ENCODE results near the gene NEK1. TPM values are rescaled to one million over a fixed set of nuclear protein-coding genes. Genes with fewer than 3 reads are reported as not detected.
"Not testable (repeated sequence)": the region's sequence is repeated elsewhere in the genome, so short reads cannot be mapped to it uniquely, and the experiment has no call there.

NEK1 gene
- total RNA-seq, 2 experiments from 2014 or later: 15.4 to 16.9 TPM

- POLR2A ChIA-PET: no interaction called here
- DNase-seq: no peak
- peaks cover 3% of the 10 kb centered on the region for H3K4me1 Mint-ChIP-seq
- no peak overlapping the region for H3K4me3 Mint-ChIP-seq
- H3K9me3 Mint-ChIP-seq: no peaks in the 10 kb centered on the region
- H3K36me3 Mint-ChIP-seq: peaks cover 19% of the 10 kb centered on the region
- ATAC-seq (ENCODE audit: low read depth): no peak
- no peaks in the 10 kb centered on the region for H3K27me3 Mint-ChIP-seq
- H3K27ac Mint-ChIP-seq: no peak overlapping the region
Observed at GRCh38 chr4:169649545-169650226, 37.3 kb upstream of the NEK1 start.

GRCh38 chr4:169645627-169646026 lies 33.2 kb upstream of the NEK1 start:
- Mint-ChIP-seq H3K27me3 (no peaks in the 10 kb centered on the region), H3K27ac (no peak overlapping the region), H3K36me3 (peaks cover 18% of the 10 kb centered on the region), H3K4me1 (peaks cover 1% of the 10 kb centered on the region), H3K9me3 (no peaks in the 10 kb centered on the region), H3K4me3 (no peak overlapping the region)
- POLR2A ChIA-PET: no interaction called here
- no peak for DNase-seq
- no peak for ATAC-seq (ENCODE audit: low read depth)

- DNase-seq (no peak), ATAC-seq (ENCODE audit: low read depth) (no peak)
- Mint-ChIP-seq H3K27ac (no peak overlapping the region), H3K27me3 (no peaks in the 10 kb centered on the region), H3K4me3 (no peak overlapping the region), H3K9me3 (no peaks in the 10 kb centered on the region), H3K36me3 (peaks cover 20% of the 10 kb centered on the region), H3K4me1 (peaks cover 4% of the 10 kb centered on the region)
- POLR2A ChIA-PET: no interaction called here
Observed at GRCh38 chr4:169644802-169645201, 32.4 kb upstream of the NEK1 start.

- no peak for DNase-seq
Observed at GRCh38 chr4:169640261-169640870, 28.0 kb upstream of the NEK1 start.

GRCh38 chr4:169634975-169635374 lies 22.6 kb upstream of the NEK1 start:
- H3K27ac Mint-ChIP-seq: no peak overlapping the region
- peaks cover 38% of the 10 kb centered on the region for H3K36me3 Mint-ChIP-seq
- POLR2A ChIA-PET: no interaction called here

More at GRCh38 chr4:169640261-169640870, 28.0 kb upstream of the NEK1 start:
- Mint-ChIP-seq H3K4me3 (no peak overlapping the region), H3K27ac (no peak overlapping the region), H3K27me3 (no peaks in the 10 kb centered on the region), H3K9me3 (no peaks in the 10 kb centered on the region), H3K4me1 (peaks cover 5% of the 10 kb centered on the region), H3K36me3 (peaks cover 37% of the 10 kb centered on the region)
- POLR2A ChIA-PET: no interaction called here
- ATAC-seq (ENCODE audit: low read depth): no peak

GRCh38 chr4:169632896-169633295 lies 20.5 kb upstream of the NEK1 start:
- POLR2A ChIA-PET: no interaction called here
- peaks cover 28% of the 10 kb centered on the region for H3K36me3 Mint-ChIP-seq
- DNase-seq (no peak), ATAC-seq (ENCODE audit: low read depth) (no peak)
- H3K27ac Mint-ChIP-seq: no peak overlapping the region
- H3K27me3 Mint-ChIP-seq: no peaks in the 10 kb centered on the region
- peaks cover 12% of the 10 kb centered on the region for H3K4me1 Mint-ChIP-seq
- no peak overlapping the region for H3K4me3 Mint-ChIP-seq
- no peaks in the 10 kb centered on the region for H3K9me3 Mint-ChIP-seq

More at GRCh38 chr4:169634975-169635374, 22.6 kb upstream of the NEK1 start:
- no peaks in the 10 kb centered on the region for H3K27me3 Mint-ChIP-seq
- DNase-seq (no peak), ATAC-seq (ENCODE audit: low read depth) (no peak)
- peaks cover 9% of the 10 kb centered on the region for H3K4me1 Mint-ChIP-seq
- H3K9me3 Mint-ChIP-seq: no peaks in the 10 kb centered on the region
- no peak overlapping the region for H3K4me3 Mint-ChIP-seq

GRCh38 chr4:169630069-169630468 lies 17.7 kb upstream of the NEK1 start:
- Mint-ChIP-seq H3K4me3 (no peak overlapping the region), H3K27ac (no peak overlapping the region), H3K36me3 (peaks cover 14% of the 10 kb centered on the region), H3K4me1 (peaks cover 13% of the 10 kb centered on the region), H3K9me3 (no peaks in the 10 kb centered on the region), H3K27me3 (no peaks in the 10 kb centered on the region)
- POLR2A ChIA-PET: interaction anchor here (0.6 to 0.7 kb wide), 2 partner anchors 10 to 33 kb away, joined by 3 read pairs; partner anchors contain the start of gene CLCN3
- DNase-seq (no peak), ATAC-seq (ENCODE audit: low read depth) (no peak)

GRCh38 chr4:169628579-169628978 lies 16.2 kb upstream of the NEK1 start:
- Mint-ChIP-seq H3K27me3 (no peaks in the 10 kb centered on the region), H3K4me3 (no peak overlapping the region), H3K4me1 (peaks cover 17% of the 10 kb centered on the region), H3K9me3 (no peaks in the 10 kb centered on the region), H3K27ac (no peak overlapping the region), H3K36me3 (peaks cover 15% of the 10 kb centered on the region)
- no peak for ATAC-seq (ENCODE audit: low read depth)
- POLR2A ChIA-PET: no interaction called here
- DNase-seq: no peak

GRCh38 chr4:169627307-169627706 lies 14.9 kb upstream of the NEK1 start:
- H3K4me1 Mint-ChIP-seq: peaks cover 20% of the 10 kb centered on the region
- no peaks in the 10 kb centered on the region for H3K9me3 Mint-ChIP-seq
- POLR2A ChIA-PET: no interaction called here
- DNase-seq: no peak
- no peaks in the 10 kb centered on the region for H3K27me3 Mint-ChIP-seq
- H3K4me3 Mint-ChIP-seq: no peak overlapping the region
- no peak overlapping the region for H3K27ac Mint-ChIP-seq
- no peak for ATAC-seq (ENCODE audit: low read depth)
- H3K36me3 Mint-ChIP-seq: peaks cover 17% of the 10 kb centered on the region

GRCh38 chr4:169626331-169627282 lies 14.2 kb upstream of the NEK1 start:
- no peaks in the 10 kb centered on the region for H3K27me3 Mint-ChIP-seq
- no peak overlapping the region for H3K27ac Mint-ChIP-seq
- H3K4me3 Mint-ChIP-seq: no peak overlapping the region
- ATAC-seq (ENCODE audit: low read depth): no peak
- POLR2A ChIA-PET: no interaction called here
- no peak for DNase-seq
- no peaks in the 10 kb centered on the region for H3K9me3 Mint-ChIP-seq
- H3K4me1 Mint-ChIP-seq: peaks cover 23% of the 10 kb centered on the region
- H3K36me3 Mint-ChIP-seq: peaks cover 12% of the 10 kb centered on the region

- no peaks in the 10 kb centered on the region for H3K9me3 Mint-ChIP-seq
- POLR2A ChIA-PET: no interaction called here
Observed at GRCh38 chr4:169625886-169626285, 13.5 kb upstream of the NEK1 start.

GRCh38 chr4:169624012-169624411 lies 11.6 kb upstream of the NEK1 start:
- POLR2A ChIA-PET; DNase-seq; H3K4me3 Mint-ChIP-seq; ATAC-seq (ENCODE audit: low read depth); H3K9me3 Mint-ChIP-seq; H3K36me3 Mint-ChIP-seq; H3K27me3 Mint-ChIP-seq; H3K27ac Mint-ChIP-seq: not testable (repeated sequence)
- H3K4me1 Mint-ChIP-seq: peaks cover 30% of the 10 kb centered on the region

More at GRCh38 chr4:169625886-169626285, 13.5 kb upstream of the NEK1 start:
- DNase-seq (no peak), ATAC-seq (ENCODE audit: low read depth) (no peak)
- Mint-ChIP-seq H3K27ac (no peak overlapping the region), H3K4me3 (no peak overlapping the region), H3K4me1 (peaks cover 25% of the 10 kb centered on the region), H3K27me3 (no peaks in the 10 kb centered on the region), H3K36me3 (peaks cover 10% of the 10 kb centered on the region)

- H3K4me1 Mint-ChIP-seq: peaks cover 40% of the 10 kb centered on the region
- H3K27ac Mint-ChIP-seq: peak overlapping the region; percentile 76
- POLR2A ChIA-PET: interaction anchor here (0.6 to 2.8 kb wide), 2 partner anchors 10 to 37 kb away, joined by 3 to 13 read pairs; partner anchors contain the start of gene NEK1
- H3K9me3 Mint-ChIP-seq: no peaks in the 10 kb centered on the region
- no peaks in the 10 kb centered on the region for H3K27me3 Mint-ChIP-seq
- ATAC-seq (ENCODE audit: low read depth) (no peak), DNase-seq (no peak)
- peak overlapping the region; percentile 72 for H3K4me3 Mint-ChIP-seq
- H3K36me3 Mint-ChIP-seq: peaks cover 5% of the 10 kb centered on the region
Observed at GRCh38 chr4:169622566-169622965, 10.2 kb upstream of the NEK1 start.

Data from activated naive CD8-positive, alpha-beta T cell treated with anti-CD3 and anti-CD28 coated beads, Interleukin-2, amount 10 ng/mL, durations not matched to agents 7 days and 5 days (primary cell).